HG03575 (cell line): ENCODE measurements around the gene IL20.

Experiments
- ATAC-seq: cut with Tn5 transposase; IDR thresholded peaks from one replicate; pipeline ENCODE4 v1.9.1; 2021; ENCODE audit not compliant: unreplicated experiment, insufficient number of reproducible peaks, low FRiP score; ENCODE audit errors: extremely low read depth

IL20 gene

DNA sequence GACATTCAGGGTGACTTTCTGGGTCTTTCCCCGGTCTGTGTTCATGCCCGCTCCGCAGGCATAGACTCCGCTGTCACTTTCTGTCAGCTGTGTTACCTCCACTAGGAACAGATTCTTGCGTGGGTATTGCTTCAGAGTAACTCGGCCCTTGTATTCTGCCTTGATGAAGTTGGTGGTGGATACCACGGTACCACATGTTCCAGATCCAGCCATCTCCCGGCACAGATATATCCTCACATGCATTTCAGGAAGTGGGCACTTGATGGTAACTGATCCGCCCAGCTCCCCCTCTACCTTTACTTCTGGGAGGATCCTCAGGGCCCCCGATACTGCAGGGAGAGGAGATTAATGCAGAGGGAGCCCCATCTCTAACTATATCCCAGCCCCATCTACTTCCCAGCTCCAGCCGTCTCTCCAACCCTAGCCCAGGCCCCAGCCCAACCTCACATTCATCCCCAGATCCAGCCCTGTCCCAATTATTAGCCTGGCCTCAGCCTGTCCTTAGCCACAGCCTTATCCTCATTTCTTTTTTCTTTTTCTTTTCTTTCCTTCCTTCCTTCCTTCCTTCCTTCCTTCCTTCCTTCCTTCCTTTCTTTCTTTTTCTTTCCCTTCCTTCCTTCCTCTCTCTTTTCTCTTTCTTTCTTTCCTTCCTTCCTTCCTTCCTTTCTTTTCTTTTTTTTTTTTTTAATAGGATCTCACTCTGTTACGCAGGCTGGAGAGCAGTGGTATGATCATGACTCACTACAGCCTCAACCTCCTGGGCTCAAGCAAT is 48.5 kb downstream of the IL20 start:
- no peak for ATAC-seq

DNA sequence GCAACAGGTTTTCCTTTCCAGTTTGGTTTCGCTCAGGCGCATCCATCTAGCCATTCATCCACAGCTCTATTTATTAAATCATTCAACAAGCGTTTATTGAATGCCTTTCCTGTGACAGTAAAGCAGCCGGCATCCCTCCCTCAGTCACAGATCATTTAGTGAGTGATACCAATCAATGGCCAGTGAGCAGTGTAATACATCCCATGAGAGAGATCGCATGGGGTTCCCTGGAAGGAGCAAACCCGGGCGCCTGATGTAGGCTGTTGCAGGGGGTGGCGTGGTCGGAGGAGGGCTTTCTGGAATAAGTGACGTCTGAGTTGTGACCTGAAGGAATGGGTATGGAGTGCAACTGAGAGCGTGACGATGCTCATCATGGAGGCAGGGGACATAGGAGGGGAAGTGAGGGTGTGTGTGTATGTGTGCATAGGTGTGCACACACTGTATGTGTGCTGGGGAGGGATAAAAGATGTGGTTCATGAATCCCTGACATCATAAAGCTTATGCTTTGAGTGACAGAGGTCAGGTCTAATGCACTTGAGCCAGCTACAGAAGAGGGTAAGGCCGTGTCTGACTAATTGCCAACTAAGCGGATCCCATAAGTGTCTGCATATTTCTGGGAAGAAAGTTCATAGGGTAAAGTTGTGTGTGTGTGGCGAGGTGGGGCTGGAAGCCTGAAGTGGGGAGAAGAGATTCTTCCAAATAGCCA is 49.8 kb downstream of the IL20 start:
- ATAC-seq: no peak

DNA sequence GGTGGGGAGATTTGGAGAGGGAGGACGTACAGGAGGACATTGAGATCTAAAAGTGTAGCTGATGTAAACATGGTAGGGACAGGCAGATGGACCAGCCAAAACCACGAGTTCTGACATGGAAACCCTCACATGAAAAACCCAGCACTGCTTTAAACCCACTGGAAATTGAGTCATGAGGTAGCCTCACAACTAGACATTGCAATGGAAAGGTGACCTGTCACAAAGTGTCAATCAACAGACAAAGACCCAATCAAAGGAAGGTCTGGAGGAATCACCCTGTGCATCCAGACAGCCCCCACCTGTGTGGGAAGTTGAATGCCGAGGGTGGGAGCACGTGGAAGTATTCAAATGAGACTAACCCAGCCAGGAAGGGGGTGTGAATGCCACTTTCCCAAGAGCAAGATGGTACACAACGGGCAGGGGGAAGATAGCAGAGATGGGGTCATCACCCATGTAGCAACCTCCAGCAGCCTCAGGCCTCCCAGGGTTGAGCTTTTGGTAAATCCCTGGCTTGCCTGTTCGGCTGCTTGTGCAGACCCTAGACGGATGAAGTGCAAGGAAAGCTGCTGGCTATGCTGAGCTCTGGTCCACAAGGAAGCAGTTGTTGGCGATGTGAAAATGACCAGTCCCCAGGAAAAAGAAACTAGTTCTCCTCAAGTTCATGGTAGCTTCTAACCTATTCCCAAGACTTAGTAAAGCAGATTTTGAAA is 50.7 kb downstream of the IL20 start:
- ATAC-seq: no peak

DNA sequence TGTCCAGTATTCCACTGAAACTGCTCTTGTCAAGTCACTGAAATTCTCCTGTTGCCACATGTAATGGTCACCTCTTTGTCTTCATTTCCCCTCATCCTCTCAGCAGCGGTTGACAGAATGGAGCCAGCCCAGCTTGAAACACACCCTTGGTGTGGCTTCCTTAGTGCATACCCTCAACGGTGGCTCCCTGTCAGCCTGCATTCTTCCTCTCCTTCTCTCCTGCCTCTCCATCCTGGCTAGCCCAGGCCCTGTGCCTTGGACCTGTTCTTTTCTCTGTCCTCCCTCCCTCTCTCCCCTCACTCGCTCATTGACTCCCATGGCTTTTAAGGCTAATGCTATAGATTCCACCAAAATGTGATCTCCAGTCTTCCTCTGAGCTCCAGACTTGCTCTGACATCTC is 52.7 kb downstream of the IL20 start:
- no peak for ATAC-seq
